Panc1 (cell line): Measurements from ENCODE around the gene RAB6D.

Source experiments
- TCF7L2 ChIP-seq: IDR thresholded peaks from 2 replicates; pipeline ENCODE4 v1.6.1; 2011; ENCODE audit warnings: mild to moderate bottlenecking, low read depth, low read length, inconsistent platforms
- TF ChIP-seq, protein P1 (sequence below): fragments of 450-650 bp; IDR thresholded peaks from 2 replicates; pipeline ENCODE4 v1.5.1; 2017; ENCODE audit warnings: mild to moderate bottlenecking
- TF ChIP-seq, protein P2 (sequence below), 2 experiments: IDR thresholded peaks; 2 replicates each; pipeline ENCODE4 v1.6.1; 2011 to 2012; ENCODE audit warnings: low read depth in 2 of 2, control low read depth in 1 of 2, low read length in 1 of 2, mild to moderate bottlenecking in 1 of 2, moderate library complexity in 1 of 2; ENCODE audit not compliant: insufficient read depth in 1 of 2

DNA sequence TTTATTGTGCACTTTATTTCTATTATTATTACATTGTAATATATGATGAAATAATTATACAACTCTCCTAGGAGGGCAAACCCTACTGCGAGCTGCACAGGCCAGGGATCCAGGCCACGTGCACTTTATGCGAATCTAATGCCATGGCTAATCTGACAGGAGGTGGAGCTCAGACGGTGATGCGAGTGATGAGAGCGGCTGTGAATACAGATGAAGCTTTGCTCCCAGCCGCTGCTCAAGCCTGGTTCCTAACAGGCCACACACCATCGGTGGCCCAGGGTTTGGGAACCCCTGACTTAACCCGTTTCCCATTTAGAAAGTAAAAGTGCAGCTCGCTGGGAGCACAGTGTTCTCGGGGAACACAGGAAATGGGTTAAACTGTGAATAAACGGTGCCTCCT lies 40.8 kb upstream of the RAB6D start:
- TF ChIP-seq, protein P1, sequence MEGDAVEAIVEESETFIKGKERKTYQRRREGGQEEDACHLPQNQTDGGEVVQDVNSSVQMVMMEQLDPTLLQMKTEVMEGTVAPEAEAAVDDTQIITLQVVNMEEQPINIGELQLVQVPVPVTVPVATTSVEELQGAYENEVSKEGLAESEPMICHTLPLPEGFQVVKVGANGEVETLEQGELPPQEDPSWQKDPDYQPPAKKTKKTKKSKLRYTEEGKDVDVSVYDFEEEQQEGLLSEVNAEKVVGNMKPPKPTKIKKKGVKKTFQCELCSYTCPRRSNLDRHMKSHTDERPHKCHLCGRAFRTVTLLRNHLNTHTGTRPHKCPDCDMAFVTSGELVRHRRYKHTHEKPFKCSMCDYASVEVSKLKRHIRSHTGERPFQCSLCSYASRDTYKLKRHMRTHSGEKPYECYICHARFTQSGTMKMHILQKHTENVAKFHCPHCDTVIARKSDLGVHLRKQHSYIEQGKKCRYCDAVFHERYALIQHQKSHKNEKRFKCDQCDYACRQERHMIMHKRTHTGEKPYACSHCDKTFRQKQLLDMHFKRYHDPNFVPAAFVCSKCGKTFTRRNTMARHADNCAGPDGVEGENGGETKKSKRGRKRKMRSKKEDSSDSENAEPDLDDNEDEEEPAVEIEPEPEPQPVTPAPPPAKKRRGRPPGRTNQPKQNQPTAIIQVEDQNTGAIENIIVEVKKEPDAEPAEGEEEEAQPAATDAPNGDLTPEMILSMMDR = no peak
- TF ChIP-seq, protein P2, sequence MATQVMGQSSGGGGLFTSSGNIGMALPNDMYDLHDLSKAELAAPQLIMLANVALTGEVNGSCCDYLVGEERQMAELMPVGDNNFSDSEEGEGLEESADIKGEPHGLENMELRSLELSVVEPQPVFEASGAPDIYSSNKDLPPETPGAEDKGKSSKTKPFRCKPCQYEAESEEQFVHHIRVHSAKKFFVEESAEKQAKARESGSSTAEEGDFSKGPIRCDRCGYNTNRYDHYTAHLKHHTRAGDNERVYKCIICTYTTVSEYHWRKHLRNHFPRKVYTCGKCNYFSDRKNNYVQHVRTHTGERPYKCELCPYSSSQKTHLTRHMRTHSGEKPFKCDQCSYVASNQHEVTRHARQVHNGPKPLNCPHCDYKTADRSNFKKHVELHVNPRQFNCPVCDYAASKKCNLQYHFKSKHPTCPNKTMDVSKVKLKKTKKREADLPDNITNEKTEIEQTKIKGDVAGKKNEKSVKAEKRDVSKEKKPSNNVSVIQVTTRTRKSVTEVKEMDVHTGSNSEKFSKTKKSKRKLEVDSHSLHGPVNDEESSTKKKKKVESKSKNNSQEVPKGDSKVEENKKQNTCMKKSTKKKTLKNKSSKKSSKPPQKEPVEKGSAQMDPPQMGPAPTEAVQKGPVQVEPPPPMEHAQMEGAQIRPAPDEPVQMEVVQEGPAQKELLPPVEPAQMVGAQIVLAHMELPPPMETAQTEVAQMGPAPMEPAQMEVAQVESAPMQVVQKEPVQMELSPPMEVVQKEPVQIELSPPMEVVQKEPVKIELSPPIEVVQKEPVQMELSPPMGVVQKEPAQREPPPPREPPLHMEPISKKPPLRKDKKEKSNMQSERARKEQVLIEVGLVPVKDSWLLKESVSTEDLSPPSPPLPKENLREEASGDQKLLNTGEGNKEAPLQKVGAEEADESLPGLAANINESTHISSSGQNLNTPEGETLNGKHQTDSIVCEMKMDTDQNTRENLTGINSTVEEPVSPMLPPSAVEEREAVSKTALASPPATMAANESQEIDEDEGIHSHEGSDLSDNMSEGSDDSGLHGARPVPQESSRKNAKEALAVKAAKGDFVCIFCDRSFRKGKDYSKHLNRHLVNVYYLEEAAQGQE (IDR thresholded peaks at IDR 0.05; ENCODE audit: insufficient read depth in 1 of 2, low read depth in 2 of 2, low read length in 1 of 2) = no peak
- no peak for TF ChIP-seq TCF7L2
